Skeletal muscle cell (primary cell): ENCODE results near the gene WDR70.

Source experiments
- DNase-seq: peaks from one replicate; pipeline ENCODE4 v3.0.0-alpha.2; 2010; ENCODE audit warnings: low read depth
- H3K4me3 ChIP-seq: 2 replicates; pipeline ENCODE4 v1.5.1; 2011; ENCODE audit warnings: low read depth, mild to moderate bottlenecking, control low read depth, low read length, moderate library complexity

Gene WDR70

GRCh38 chr5:37704406-37704805 lies 325.3 kb downstream of the WDR70 start:
- DNase-seq, result no peak

GRCh38 chr5:37709020-37709419 lies 329.9 kb downstream of the WDR70 start:
- no peak overlapping the region for H3K4me3 ChIP-seq
- no peak for DNase-seq

More at GRCh38 chr5:37704406-37704805, 325.3 kb downstream of the WDR70 start:
- H3K4me3 ChIP-seq, result no peak overlapping the region

GRCh38 chr5:37710965-37711364 lies 331.8 kb downstream of the WDR70 start:
- DNase-seq, result no peak
- no peak overlapping the region for H3K4me3 ChIP-seq

- DNase-seq, result no peak
- no peak overlapping the region for H3K4me3 ChIP-seq
These were observed 333.6 kb downstream of the WDR70 start for GRCh38 chr5:37712750-37713149.

- no peak for DNase-seq
- H3K4me3 ChIP-seq, result no peak overlapping the region
These were observed 335.6 kb downstream of the WDR70 start for GRCh38 chr5:37714756-37715155.

GRCh38 chr5:37715361-37715760 lies 336.2 kb downstream of the WDR70 start:
- no peak overlapping the region for H3K4me3 ChIP-seq
- no peak for DNase-seq

- no peak overlapping the region for H3K4me3 ChIP-seq
- DNase-seq, result no peak
These were observed 336.9 kb downstream of the WDR70 start for GRCh38 chr5:37715992-37716391.

- DNase-seq, result no peak
- no peak overlapping the region for H3K4me3 ChIP-seq
These were observed 337.3 kb downstream of the WDR70 start for GRCh38 chr5:37716405-37716804.

- no peak overlapping the region for H3K4me3 ChIP-seq
- DNase-seq, result no peak
These were observed 338.1 kb downstream of the WDR70 start for GRCh38 chr5:37717276-37717612.

- DNase-seq, result peak; percentile 76
- no peak overlapping the region for H3K4me3 ChIP-seq
These were observed 338.7 kb downstream of the WDR70 start for GRCh38 chr5:37717613-37718431.

- H3K4me3 ChIP-seq, result no peak overlapping the region
- no peak for DNase-seq
These were observed 341.4 kb downstream of the WDR70 start for GRCh38 chr5:37720550-37720952.

GRCh38 chr5:37721447-37721871 lies 342.3 kb downstream of the WDR70 start:
- H3K4me3 ChIP-seq, result no peak overlapping the region
- peak; percentile 64 for DNase-seq

- H3K4me3 ChIP-seq, result no peak overlapping the region
- peak; percentile 91 for DNase-seq
These were observed 343.4 kb downstream of the WDR70 start for GRCh38 chr5:37722236-37723161.

GRCh38 chr5:37723162-37723961 lies 344.2 kb downstream of the WDR70 start:
- no peak for DNase-seq
- no peak overlapping the region for H3K4me3 ChIP-seq

GRCh38 chr5:37724395-37725125 lies 345.4 kb downstream of the WDR70 start:
- DNase-seq, result no peak
- no peak overlapping the region for H3K4me3 ChIP-seq

- no peak for DNase-seq
- H3K4me3 ChIP-seq, result no peak overlapping the region
These were observed 346.1 kb downstream of the WDR70 start for GRCh38 chr5:37725185-37725584.

- DNase-seq, result no peak
- H3K4me3 ChIP-seq, result no peak overlapping the region
These were observed 348.1 kb downstream of the WDR70 start for GRCh38 chr5:37727238-37727637.

- no peak for DNase-seq
- H3K4me3 ChIP-seq, result no peak overlapping the region
These were observed 351.9 kb downstream of the WDR70 start for GRCh38 chr5:37730896-37731455.

GRCh38 chr5:37734114-37734513 lies 355.0 kb downstream of the WDR70 start:
- H3K4me3 ChIP-seq, result no peak overlapping the region
- no peak for DNase-seq
